HTERT RPE-1 (cell line): ENCODE results near the gene SMTN.

Experiments
- in situ Hi-C: fragments of 300-500 bp; cut with MboI; formaldehyde crosslinking; loops from 4 replicates; pipeline ENCODE4 v1.14.3; 2020; ENCODE audit warnings: low sequenced_read_pairs

Gene SMTN

GRCh38 chr22:31148953-31149627 is 68.0 kb downstream of the SMTN start:
- in situ Hi-C loops, result no loop called here

- in situ Hi-C loops, result no loop called here
Measured at GRCh38 chr22:31150615-31151014, 69.5 kb downstream of the SMTN start.

GRCh38 chr22:31151872-31152271 is 70.8 kb downstream of the SMTN start:
- in situ Hi-C loops, result no loop called here

GRCh38 chr22:31153357-31153756 is 72.2 kb downstream of the SMTN start:
- in situ Hi-C loops, result no loop called here
